NCI-H2081 (cell line): Measurements from ENCODE around the gene TRIM72.
A peak's percentile ranks its signal among the peaks of the same experiment; 100 is the strongest.

ENCODE experiments used
- DNase-seq, 2 experiments: peaks; one replicate each; lab custom pipeline; 2025; lab: John Stamatoyannopoulos, UW

Gene TRIM72, protein sequence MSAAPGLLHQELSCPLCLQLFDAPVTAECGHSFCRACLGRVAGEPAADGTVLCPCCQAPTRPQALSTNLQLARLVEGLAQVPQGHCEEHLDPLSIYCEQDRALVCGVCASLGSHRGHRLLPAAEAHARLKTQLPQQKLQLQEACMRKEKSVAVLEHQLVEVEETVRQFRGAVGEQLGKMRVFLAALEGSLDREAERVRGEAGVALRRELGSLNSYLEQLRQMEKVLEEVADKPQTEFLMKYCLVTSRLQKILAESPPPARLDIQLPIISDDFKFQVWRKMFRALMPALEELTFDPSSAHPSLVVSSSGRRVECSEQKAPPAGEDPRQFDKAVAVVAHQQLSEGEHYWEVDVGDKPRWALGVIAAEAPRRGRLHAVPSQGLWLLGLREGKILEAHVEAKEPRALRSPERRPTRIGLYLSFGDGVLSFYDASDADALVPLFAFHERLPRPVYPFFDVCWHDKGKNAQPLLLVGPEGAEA

DNA sequence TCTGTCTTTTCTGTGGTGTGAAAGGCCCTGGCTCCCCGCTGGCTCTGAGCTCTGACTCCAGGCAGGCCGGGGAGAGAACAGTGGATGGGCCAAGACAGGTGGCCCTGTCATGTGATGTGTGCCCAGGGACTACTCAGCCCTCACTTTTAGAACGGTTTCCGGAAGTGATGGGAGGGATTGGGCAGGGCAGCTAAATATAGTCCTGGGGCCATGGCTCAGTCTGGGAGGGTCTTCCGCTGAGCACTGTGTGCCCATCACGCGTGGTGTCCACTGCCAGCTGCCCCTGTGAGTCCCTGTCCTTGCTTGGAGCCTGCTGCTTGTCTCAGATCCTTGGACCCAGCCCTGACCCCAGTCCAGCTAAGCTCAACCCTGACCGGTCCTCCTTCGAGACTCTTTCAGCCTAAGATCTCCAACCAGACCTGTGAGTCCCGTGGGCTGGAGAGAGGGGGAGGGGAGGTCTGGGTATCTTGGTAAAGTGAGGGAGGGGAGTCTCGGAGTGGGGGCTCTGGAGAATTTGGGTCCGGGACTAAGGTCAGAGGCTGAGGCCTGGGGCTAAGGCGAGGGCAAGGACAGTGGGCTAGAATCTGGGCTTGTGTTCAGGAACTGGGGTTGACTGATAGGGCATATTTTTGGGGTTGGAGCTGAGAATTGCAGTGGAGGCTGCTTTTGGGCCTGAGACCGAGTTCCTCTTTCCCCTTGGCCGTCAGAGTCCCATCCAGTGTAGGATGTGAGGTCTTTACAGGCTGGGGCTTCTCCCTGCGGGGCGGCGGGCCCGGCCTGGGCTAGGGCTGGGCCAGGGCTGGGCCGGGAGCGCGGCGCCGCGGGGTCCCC is at the start of gene TRIM72:
Gene TRIM72, plus strand, starts transcription at position 243 of the 831 bp plus-strand sequence. CDS start 620 bp downstream, outside the sequence.
- no peak for DNase-seq

DNA sequence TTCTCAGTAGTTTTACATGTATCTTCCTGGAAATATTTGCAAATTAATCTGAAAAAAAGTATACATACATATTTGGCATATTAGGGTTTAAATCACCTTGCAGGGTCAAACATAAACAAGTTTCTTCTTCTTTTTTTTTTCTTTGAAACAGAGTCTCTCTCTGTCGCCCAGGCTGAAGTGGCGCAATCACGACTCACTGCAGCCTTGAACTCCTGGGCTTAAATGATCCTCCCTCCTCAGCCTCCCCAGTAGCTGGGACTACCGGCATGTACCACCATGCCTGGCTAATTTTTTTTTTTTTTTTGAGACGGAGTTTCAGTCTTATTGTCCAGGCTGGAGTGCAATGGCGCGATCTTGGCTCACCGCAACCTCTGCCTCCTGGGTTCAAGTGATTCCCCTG is 46.6 kb upstream of the TRIM72 start:
- DNase-seq = no peak

DNA sequence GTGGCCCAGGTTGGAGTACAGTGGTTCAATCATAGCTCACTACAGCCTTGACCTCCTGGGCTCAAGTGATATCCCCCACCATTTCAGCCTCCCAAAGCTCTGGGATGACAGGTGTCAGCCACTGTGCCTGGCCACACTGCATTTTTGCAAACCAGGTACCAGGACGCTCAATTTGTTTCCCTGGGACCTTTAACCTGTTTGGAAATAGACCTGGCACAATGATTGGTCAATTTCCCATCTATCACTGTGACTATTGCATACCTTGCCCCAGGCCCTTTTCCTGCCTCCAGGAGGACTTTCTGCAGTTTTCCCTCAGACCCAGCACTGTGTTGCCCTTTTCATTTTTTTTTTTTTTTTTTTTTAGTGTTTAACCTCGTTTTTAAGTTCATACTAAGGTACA is 45.1 kb upstream of the TRIM72 start:
- no peak for DNase-seq

DNA sequence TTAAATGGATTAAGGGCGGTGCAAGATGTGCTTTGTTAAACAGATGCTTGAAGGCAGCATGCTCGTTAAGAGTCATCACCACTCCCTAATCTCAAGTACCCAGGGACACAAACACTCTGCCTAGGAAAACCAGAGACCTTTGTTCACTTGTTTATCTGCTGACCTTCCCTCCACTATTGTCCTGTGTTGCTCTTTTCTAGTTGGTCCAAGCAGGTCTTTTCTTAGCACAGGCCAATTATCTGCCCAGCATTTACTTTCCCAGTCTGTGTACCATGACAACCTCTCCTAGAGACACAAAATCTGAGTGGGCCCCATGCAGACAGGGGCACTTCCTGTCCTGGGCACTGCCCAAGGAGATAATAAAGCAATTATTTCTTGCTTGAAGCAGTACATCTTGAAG is 43.9 kb upstream of the TRIM72 start:
- DNase-seq = peak in 1 of 2 experiments; percentile 11

DNA sequence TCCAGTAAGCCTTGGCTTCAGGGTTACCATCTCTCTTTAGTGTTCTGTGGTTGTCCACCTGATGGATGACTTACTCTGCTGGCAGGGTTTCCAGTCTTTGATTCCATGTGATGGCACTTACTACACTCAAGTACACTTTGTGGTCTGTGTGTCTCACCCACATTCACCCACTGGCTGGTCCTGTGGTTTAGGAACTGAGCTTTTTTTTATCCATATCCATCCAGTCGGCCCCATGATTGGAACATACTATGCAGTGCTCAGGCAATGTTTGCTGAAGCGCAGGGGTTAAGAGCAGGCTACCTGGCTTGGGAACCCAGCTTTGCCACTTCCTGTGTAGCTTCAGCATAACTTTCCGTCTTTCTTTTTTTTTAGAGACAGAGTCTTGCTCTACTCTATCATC is 36.8 kb upstream of the TRIM72 start:
- no peak for DNase-seq

DNA sequence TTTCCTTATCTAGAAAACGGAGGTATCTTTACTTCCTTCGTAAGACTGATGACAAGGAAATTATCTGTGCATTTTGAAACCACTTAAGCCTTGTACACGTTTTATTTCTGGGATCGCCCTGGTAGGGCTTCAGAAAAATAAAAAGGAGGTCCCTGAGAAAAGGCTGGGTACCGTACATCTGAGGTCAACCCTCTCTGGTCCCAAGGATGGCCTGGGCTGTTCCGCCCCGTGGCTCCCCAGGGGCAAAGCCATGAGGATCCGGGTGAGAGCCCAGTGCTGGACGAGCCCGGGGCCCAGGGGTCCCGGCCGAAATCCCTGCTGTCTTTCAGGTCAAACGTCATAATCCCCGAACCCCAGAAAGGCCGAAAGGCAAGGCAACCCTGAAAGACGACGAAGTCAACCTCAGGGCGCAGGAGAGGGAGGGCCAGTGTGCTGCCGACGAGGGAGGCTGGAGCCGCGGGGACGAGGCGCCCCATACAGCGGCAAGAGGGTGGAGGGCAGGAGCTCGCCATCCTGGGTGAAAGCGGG is 34.6 kb upstream of the TRIM72 start:
- DNase-seq = no peak

DNA sequence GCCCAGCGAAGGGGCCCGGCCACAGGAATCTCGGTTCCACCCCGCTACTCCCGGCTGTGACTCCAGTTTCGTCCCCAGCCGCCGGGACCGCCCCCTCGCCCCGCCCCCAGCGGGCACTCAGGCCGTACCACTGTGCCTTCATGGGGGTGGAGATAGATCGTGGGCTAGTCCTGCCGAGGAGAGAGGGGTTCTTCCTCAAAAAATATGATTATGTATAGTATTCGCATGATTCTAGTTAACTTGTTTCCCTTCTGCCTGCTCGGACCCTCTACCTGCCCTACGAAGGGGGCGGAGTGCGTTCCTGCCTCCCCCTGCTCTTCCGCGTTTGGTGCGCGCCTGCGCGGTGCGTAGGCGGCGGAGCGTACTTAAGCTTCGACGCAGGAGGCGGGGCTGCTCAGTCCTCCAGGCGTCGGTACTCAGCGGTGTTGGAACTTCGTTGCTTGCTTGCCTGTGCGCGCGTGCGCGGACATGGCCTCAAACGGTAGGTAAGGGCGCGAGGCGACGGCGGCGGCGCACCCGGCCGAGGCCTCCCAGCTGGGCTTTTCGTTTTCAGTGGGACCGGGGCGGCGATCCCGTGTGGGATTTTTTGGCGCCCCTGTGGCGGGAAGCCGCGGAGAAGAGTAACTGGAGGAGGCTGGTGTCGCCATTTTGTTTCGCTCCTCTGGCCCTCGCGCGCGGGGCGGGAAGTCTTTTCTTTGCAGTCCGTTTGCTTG is 34.0 kb upstream of the TRIM72 start, which contains the start of gene FUS:
Gene FUS, plus strand, starts transcription at position 393 of the 713 bp plus-strand sequence. Its CDS starts 76 bp downstream, at position 469.
- DNase-seq = peak; percentile 75 to 80

DNA sequence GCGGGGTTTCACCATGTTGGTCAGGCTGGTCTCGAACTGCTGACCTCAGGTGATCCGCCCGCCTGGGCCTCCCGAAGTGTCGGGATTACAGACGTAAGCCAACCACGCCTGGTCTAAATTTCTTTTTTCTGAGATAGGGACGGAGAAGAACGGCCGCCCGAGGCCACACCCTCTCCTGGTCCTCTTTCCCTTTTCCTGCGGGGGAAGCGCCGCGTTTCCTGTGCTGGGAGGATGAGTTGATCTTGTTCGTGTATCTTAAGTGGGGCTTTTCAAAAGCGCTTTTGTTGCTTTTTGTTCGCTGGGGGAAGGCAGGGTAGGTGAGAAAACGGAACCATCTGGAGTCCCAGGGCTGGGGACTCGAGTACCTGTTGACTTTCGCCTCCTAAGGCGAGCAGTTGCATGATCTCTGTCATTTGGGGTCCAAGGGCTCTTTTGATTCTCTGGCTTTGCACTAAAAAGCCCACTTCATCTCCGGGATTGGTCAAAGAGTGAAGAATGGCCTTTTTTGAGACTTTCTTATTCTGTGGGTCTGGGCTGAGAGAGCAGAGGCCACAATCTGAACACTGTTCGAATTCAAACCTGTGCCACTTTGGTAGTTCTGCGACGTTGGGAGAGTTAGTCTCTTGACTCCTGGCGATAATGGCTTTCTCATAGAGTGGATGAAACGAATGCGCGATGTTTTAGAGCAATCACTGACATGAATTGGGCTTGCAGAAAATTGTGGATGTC is 32.7 kb upstream of the TRIM72 start:
- peak in 1 of 2 experiments; percentile 6 for DNase-seq

DNA sequence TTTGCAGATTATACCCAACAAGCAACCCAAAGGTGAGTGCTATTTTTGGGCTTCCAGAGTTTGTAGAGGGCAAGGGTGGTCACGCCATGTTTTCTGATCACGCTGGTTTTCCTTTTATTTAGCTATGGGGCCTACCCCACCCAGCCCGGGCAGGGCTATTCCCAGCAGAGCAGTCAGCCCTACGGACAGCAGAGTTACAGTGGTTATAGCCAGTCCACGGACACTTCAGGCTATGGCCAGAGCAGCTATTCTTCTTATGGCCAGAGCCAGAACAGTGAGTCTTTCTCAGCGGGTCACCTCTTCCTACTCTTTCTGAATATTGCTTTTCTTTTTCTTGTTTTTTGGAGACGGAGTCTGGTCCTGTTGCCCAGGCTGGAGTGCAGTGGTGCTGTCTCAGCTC is 31.5 kb upstream of the TRIM72 start:
- DNase-seq = no peak

DNA sequence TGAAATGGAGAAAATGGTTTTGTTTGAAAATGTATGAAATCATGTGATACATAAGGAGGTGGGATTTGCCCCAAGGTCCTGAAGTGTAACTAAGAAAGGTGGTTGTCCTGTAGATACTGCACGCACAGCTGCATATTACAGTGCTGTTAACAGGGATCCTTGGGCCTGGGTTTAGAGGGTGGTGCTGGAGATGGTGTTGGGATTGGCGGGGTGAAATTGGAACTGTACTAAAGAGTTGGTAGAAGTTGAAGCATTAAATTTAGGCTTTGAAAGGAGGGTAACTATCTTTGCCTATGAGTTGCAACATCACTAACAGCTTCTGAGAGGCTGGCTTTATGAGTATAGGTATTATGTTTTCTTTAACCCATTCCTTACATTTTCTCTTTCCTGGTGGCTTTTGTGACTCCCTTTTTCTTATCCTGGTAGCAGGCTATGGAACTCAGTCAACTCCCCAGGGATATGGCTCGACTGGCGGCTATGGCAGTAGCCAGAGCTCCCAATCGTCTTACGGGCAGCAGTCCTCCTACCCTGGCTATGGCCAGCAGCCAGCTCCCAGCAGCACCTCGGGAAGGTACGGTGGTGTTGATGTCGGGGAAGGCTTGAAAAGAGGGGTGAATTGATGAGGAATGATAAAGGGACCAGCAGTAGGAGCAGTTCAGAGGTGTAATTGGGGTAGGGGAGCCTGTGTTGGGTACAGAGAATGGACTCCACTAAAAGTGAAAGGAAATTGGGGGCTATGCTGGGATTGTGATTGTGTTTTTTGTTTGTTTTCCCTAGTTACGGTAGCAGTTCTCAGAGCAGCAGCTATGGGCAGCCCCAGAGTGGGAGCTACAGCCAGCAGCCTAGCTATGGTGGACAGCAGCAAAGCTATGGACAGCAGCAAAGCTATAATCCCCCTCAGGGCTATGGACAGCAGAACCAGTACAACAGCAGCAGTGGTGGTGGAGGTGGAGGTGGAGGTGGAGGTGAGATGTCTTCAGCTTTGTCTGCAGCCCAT is 30.2 kb upstream of the TRIM72 start:
- DNase-seq = peak in 1 of 2 experiments; percentile 4

DNA sequence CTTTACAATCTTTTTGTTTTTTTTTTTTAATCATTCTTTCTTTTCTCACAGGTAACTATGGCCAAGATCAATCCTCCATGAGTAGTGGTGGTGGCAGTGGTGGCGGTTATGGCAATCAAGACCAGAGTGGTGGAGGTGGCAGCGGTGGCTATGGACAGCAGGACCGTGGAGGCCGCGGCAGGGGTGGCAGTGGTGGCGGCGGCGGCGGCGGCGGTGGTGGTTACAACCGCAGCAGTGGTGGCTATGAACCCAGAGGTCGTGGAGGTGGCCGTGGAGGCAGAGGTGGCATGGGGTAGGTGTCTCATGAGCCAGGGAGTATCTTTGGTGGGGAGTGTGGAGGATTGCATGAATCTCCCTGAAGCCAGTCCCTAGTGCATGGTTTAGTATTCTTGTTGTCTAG is 29.0 kb upstream of the TRIM72 start:
- peak in 1 of 2 experiments; percentile 13 for DNase-seq

DNA sequence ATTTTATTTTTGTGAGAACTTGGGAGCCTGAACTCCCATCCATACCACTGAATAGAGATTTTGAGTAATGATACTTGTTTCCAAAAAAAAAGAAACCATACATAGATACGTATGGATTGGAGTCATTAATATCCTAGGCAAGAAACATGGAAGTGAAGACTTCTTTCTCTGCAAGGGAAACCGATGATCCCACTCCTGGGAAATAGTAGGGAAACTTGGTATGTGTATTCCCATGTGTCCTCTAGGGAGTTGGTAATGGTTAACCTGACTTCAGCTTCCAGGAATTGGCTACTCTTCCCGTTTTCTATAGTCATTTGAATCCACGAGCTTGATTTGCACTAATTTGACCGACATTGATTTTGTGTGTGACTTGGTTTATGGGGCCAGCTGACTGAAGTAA is 28.6 kb upstream of the TRIM72 start:
- no peak for DNase-seq

DNA sequence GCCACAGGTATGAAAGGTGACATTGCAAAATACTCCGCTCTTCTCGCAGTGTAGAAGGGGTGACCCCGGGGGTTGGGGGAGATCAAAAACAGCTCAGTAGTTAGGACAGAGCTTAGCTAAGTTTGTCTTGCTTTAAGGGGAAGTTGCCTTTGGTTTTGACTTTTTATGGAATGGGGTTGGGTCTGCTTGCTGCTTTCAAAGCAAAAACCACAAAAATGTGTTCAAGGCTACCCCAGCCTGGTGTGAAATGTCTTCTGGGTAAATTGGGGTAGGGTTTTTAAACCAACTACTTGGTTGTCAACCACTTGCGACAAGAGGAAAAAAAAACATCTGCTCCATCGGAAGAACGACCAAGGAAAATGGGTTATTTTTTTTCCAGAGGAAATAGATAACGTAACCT is 27.7 kb upstream of the TRIM72 start:
- no peak for DNase-seq

DNA sequence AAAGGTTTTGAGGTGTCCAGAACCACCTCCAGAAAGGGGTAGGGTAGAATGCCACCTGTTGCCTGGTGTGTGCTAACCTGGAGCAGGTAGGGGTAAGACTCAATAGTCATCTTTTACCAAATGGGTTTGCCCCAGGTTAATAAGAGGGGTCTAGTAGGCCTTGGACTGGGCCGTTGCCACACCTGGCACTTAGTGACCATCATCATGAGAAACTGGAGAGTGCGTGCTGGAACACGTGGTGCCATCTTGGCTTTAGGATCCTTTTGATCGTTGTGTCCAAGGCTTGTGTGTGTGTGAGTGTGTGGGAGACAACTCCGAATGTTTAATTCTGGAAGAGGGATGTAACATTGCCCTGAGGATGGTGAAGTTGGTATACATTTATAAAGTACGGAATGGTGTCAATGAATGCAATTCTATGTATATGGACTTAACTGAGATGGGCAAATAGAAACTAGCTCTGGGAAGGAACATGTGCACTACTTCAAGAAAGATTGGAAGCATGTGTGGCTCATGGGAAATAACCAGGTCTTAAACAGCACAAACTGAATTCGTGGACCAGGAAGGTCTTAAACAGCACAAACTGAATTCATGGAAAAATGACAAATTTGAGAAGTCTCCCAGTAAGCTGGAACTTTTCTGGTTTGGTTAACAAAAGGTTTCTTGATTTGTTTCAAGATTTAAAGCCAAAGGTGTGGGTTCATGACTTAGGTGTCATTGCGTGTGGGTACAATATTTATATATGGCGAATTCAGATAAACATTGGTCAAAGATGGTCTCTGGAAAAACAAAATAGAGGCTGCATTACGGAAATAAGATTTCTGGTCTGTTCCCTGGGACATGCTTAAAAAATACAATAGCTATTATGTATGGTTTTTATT is 26.8 kb upstream of the TRIM72 start:
- no peak for DNase-seq

DNA sequence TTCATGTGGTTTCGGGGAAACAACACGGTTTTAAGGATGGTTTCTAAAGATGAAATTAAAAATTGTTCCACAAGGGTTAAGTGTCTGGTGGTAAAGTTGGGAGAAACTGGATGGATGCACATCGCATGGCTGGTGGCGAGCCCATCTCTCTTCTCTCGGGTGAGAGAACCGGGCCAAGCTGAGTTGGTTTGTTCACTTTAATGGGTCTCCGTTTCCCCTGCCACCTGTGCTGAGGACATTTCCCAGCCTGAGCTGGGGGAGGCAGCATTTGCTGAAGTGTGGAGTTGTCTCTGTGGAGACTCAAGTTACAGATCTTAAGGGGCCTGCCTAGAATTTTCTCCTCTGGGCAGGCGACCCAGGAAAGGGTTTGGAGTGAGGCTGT is 26.1 kb upstream of the TRIM72 start:
- no peak for DNase-seq

DNA sequence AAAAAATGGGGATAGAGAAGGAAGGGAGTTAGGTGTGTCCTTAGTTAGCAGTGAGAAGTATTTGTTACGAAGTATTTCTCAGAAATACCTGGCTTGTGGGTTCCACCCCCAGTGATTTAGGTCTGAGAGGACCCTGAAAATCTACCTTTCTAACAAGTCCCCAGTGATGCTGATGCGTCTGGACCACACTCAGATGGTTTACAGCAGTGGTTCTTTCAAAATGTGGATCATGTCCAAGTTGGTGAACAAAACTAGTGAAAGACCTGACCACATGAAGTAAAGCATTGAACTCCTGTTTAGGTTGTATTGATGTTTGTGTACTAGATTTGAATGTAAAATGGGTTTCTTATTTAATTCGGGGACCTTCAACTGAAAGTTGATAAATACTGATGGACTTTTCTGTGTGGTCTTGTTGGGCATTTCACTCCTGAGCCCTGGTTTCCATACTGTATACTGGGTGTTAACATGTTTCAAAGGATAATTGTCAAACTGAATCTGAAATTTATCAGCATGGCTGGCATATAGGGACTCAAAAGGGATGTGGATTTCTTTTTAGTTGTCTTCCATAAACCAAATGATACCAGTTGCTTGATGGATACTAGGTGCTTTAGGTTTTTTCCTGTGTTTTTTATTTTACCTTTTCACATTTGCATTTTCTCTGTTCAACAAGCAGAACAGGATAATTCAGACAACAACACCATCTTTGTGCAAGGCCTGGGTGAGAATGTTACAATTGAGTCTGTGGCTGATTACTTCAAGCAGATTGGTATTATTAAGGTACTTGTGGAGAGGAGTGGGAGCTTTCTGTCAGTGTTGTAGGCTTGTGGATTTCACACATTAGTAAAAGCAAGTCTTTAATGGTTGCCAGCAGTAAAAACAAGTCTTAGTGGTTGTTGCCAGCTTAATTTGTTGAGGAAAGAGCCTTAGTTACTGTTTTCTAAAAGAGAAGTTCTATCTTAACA is 25.2 kb upstream of the TRIM72 start:
- no peak for DNase-seq

DNA sequence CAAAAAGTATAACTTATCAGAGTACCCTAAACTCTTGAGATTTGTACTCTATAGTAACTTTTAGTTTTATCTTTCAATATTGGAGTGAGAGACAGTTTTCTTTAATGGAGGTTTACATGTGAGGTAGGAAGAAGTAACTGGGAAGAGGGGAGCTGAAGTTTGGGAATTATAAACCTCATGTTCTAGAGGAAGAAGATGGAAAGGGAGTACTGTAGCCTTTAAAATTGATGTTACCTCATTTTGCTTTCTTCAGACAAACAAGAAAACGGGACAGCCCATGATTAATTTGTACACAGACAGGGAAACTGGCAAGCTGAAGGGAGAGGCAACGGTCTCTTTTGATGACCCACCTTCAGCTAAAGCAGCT is 24.5 kb upstream of the TRIM72 start:
- no peak for DNase-seq

DNA sequence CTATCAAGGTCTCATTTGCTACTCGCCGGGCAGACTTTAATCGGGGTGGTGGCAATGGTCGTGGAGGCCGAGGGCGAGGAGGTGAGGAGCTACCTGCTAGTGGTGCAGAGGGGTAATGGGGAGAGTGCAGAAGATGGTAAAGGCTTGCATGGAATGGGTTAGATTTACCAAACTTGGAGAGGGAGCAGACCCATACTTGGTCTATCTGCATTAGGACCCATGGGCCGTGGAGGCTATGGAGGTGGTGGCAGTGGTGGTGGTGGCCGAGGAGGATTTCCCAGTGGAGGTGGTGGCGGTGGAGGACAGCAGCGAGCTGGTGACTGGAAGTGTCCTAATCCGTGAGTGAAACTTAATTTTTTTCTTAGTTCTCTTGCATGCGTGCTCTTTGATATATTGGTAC is 23.9 kb upstream of the TRIM72 start:
- no peak for DNase-seq
